Pons (tissue), 1 donor: ENCODE measurements around the gene RBM6.
"Not testable (repeated sequence)": the region's sequence is repeated elsewhere in the genome, so short reads cannot be mapped to it uniquely, and the experiment has no call there.

Experiments used
- DNase-seq: peaks from one replicate; pipeline ENCODE4 v3.0.0-alpha.2; 2016; ENCODE audit warnings: low spot score

RBM6 gene

DNA sequence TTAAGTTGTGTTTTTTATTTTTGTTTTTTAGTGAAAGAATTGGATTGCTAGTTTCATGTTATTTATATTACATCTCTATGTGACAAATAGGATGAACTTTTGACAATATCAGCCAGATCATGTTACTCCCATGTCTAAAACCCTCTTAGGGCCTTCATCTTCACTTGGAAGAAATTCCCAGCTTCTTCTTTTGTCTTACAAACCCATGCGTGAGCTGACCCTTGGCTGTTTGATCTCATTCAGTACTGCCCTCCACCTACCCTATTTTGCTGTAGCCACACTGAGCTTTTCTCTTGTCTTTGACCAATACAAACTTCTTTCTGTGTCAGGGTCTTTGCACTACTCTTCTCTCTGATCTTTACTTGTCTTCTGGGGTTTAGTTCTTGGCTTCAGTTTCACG is 37.0 kb downstream of the RBM6 start:
- no peak for DNase-seq

DNA sequence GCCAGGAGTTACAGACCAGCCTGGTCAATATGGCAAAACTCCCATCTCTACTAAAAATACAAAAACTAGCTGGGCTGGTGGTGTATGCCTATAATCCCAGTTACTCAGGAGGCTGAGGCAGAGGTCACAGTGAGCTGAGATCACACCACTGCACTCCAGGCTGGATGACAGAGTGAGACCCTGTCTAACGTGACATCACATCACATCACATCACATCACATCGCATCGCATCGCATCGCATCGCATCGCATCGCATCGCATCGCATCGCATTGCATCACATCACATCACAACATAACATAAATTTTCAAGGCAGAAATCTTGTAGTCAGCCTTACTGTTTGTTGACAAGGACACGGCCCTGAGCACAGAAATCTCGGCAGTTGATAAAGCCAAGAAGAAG is 44.4 kb downstream of the RBM6 start:
- no peak for DNase-seq

GRCh38 chr3:49992326-49992725 is 52.4 kb downstream of the RBM6 start:
- DNase-seq: no peak

GRCh38 chr3:49994476-49994875 is 54.5 kb downstream of the RBM6 start:
- DNase-seq: no peak

DNA sequence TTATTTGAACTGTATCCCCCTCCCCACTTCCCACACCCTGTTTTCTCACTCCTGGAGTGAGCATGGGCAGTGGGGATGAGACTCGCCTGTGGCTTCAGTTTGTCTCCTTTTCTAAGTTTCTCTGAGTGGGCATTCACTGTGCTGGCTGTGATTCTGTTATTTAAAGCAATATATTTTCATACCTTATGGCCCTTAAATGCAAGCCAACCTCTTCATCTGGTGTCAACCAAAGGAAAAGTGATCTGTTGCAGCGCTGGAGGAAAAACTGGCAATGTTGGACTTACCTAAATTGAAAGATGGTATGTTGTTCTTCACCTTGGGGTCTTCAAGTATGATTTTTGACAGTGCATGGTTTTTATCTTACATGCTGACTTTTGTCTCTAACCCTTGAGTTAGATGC is 56.1 kb downstream of the RBM6 start:
- DNase-seq: no peak

DNA sequence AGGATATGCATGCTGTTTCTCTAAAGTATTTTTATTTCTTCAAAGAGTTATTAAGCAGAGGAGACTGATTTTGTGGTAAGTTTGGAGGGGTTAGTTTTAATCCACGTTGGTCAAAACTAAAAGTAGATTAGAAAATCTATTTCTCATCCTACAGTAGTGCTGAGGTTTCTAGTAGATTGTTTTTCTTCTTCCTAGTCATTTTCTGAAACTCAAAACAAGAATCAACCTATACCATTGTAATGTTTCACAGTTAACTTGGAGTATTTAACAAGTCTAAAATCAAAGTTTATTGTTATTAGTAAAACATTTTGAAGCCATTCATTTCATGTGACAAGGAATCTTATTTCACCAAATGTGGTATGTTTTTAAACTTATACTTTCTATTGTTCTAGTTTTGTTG is 57.9 kb downstream of the RBM6 start:
- DNase-seq: no peak

DNA sequence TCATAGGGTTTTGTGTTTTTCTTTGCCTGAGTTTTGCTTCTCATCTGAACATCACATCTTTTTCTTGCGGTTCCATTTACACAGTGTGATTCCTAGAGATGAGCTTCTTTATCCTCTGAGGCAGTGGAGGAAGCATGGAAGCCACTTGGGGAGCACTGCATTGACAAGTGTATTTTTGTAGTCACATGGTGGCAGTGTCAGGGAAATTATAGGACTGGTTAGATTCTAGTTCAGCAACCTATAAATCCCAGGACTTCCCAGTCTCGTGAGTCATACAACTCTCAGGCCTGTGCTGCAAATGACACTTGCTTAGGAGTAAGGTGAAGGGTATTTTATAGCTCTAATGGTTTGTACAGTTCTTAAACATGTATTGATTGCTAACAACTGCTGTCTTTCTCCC is 58.4 kb downstream of the RBM6 start:
- DNase-seq: peak; percentile 4

GRCh38 chr3:50001511-50001910 is 61.6 kb downstream of the RBM6 start:
- DNase-seq: no peak

DNA sequence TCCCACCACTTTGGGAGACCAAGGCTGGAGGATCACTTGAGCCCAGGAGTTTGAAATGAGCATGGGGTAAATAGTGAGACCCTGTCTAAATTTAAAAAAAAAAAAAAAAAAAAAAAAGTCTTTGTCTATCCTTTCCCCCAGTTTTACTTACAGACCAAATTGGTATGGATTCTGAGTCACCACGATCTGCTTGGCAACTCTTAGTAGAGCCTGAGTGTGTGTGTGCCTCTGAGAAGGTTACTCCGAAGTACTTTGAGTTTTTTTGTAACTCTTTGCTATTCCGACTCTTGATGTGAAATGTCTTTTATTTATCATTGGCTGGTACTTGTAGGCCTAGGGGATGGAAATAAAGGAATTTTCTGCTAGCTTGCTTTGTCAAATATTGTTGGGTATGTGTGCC is 63.3 kb downstream of the RBM6 start:
- DNase-seq: no peak

DNA sequence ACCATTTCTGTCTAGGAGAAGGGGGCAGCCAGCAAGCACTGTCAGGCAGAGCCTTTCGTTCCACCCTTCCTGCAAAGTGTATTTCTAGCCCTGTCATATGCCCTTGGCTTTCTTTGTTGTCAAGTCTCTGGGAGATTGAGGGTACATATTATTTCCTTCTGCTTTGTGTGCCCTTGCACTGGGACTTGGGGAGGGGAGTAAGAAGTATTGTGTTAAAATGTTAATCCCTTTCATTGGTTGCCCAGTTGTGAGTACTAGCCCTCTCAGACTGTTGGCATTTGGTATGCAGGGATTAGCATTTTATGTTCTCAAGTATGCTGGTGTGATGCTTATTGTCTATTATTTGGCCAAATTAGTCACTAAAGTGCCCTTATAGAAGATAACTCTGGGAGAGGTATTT is 63.9 kb downstream of the RBM6 start:
- DNase-seq: no peak

- DNase-seq: no peak
Measured at GRCh38 chr3:50008931-50009330, 69.0 kb downstream of the RBM6 start.

DNA sequence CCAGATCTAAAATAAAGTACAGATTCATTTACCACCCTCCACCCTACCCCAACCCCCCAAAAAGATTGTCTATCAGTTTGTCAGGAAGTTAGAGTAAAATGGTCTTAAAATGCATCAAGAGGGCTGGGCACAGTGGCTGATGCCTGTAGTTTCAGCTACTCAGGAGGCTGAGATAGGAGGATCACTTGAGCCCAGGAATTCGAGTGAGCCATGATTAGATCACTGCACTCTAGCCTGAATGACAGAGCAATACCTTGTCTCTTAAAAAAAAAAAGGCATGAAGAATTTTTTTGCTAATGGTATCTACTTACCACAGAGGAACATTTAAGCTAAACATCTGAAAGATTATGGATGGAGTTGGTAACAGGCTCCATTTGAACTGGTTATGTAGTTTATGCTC is 71.0 kb downstream of the RBM6 start:
- DNase-seq: no peak

DNA sequence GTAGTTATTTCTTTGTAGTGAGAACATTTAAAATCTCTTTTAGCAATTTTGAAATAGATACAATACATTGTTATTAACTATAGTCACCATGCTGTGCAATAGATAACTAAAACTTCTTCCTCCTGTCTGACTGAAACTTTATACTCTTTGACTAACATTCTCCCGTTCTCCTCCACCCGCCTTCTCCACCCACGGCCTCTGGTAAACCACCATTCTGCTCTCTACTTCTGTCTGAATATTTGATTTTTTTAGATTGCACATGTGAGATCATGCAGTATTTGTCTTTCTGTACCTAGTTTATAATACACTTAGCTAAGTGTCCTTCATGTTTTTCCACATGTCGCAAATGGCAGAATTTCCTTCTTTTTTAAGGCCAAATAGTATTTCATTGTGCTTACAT is 76.0 kb downstream of the RBM6 start:
- DNase-seq: no peak

DNA sequence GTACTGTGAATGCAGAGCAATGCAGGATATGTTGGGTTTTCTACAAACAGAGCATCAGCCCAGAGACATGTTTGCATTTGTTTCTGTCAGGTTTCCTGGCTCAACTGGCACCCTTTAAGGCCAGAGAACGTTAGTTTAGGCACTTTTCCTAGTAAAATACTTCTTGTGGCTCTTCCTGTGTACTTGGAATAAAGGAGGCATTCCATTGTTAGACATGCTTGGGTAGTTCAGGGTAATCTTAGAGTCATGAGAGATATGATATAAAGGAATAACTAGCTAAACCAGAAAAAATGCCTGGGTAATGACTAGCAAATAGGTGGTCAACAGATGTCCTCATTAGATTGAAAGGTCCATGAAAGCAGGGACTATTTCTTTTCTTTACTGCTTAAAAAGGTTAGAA is 88.4 kb downstream of the RBM6 start:
- DNase-seq: no peak

DNA sequence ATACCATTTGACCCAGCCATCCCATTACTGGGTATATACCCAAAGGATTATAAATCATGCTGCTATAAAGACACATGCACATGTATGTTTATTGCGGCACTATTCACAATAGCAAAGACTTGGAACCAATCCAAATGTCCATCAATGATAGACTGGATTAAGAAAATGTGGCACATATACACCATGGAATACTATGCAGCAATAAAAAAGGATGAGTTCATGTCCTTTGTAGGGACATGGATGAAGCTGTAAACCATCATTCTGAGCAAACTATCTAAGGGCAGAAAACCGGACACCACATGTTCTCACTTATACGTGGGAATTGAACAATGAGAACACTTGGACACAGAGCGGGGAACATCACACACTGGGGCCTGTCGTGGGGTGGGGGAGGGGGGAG is 91.3 kb downstream of the RBM6 start:
- not testable (repeated sequence) for DNase-seq

DNA sequence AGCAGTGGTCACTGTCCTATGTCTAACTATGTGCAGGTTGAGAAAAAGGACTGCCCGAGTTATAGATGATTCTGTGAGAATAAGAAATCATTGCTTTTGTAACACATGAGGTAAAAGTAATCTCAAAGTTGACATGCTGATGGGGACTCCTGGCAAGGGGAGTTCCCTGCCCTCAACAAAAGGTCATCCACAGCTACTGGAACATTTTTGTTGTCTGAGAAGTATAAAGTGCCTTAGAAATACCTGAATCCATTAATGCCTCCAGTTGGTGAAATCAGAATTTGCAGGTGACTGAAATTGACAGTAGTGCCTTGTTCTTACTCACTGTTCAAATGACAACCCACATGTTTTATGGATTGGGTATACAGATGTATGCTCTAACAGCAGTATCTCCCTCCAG is 105.0 kb downstream of the RBM6 start:
- no peak for DNase-seq

GRCh38 chr3:50047426-50047825 is 107.5 kb downstream of the RBM6 start:
- no peak for DNase-seq

GRCh38 chr3:50050361-50050760 is 110.4 kb downstream of the RBM6 start:
- DNase-seq: no peak

- no peak for DNase-seq
Measured at GRCh38 chr3:50057756-50058155, 117.8 kb downstream of the RBM6 start.

DNA sequence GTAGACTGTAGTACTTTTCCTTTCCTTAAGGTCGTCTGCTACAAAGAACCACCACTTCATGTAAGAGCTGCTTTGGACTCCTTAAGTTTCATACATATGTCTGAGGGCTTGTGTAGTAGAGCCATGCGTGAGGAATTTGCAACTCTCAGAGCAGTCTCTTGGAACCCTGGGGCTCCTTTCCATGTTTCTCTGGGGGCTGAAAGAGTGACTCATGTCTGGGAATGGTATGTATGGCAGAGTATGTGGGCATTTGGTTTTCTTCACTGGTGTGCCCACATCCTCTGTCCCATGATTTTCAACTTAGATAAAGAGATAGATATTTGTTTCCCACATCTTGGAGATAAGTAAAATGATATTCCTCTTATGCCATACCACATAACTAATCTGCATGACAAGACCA is 128.2 kb downstream of the RBM6 start:
- no peak for DNase-seq

DNA sequence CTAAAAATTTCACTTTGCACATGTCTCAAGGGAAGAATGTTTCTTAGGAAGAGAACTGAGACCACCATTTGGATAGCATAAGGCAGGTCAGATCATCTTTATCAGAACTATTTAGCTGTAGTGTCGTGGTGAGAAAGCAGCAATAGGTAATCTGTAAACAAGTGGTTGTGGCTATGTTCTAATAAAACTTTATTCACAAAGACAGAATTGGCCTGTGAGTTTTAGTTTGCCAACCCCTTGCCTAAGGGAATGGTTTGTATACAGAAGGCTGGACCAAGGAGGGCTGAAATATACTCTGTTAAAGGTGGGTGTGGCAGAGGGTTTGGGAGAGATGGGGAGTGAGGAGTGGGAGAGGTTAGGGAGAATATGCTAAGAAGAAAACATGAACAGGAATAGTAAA is 138.1 kb downstream of the RBM6 start:
- no peak for DNase-seq

GRCh38 chr3:50078622-50079021 is 138.7 kb downstream of the RBM6 start:
- DNase-seq: no peak

DNA sequence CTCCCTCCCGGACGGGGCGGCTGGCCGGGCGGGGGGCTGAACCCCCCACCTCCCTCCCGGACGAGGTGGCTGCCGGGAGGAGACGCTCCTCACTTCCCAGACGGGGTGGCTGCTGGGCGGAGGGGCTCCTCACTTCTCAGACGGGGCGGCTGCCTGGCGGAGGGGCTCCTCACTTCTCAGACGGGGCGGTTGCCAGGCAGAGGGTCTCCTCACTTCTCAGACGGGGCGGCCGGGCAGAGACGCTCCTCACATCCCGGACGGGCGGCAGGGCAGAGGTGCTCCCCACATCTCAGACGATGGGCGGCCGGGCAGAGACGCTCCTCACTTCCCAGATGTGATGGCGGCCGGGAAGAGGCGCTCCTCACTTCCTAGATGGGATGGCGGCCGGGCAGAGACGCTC is 145.0 kb downstream of the RBM6 start:
- not testable (repeated sequence) for DNase-seq

DNA sequence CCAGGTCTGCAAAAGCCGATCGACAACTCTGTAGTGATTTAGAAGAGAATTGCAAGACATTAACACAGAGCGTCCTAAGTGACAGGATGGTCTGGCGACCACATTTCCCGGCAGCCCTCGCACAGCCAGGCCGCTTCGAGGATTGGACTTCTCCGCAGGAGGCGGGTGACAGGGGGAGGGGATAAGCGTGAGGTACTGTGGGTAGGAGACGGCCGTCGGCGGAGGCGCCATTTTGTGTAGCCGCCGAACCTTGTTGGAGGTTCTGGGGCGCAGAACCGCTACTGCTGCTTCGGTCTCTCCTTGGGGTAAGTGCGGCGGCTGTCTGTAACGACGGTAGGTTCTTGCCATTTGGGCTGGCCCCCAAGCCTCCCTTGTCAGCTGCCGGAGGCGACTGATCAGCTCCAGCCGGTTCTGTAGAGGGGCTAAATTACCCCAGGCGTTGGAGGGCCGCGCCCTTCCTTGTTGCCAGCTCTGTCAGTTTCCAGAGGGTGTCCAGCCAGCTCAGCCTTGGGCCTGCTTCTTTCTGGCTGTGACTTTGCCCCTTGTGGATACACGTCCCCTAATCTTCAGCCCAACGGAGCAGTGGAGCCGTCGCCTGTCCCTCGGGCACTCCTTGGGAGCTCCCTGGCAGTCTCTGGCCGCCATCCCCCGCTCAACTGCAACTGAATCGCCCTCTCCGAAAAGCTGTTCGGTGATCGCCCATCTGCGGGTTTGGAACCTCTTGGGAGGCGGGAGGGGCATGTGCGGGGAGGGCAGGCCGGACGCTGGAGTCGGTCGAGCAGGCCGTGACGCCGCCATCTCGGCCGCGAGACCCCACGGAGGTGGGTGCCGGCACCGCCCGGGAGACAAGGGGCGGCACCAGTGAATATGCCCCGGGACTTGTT is 149.0 kb downstream of the RBM6 start, which contains the start of gene RBM5:
TSS of gene RBM5 (plus strand) at position 195 of the 884 bp plus-strand sequence. CDS start 1,516 bp downstream, outside the sequence.
- peak; percentile 91 for DNase-seq
